HFF-Myc (cell line): ENCODE results near the gene GSG1L2.
"Not testable (repeated sequence)": the region's sequence is repeated elsewhere in the genome, so short reads cannot be mapped to it uniquely, and the experiment has no call there.

Experiments
- DNase-seq: peaks from one replicate; pipeline ENCODE4 v3.0.0-alpha.2; 2011; ENCODE audit warnings: low read depth; ENCODE audit errors: extremely low read depth
- H3K4me3 ChIP-seq: replicated peaks from 2 replicates; pipeline ENCODE4 v1.5.1; 2011; ENCODE audit warnings: low read depth, mild to moderate bottlenecking, control low read depth, low read length
- TF ChIP-seq, protein P1 (sequence below): IDR thresholded peaks from 2 replicates; pipeline ENCODE4 v1.5.1; 2012; ENCODE audit warnings: mild to moderate bottlenecking, low read depth, low read length, control low read depth; ENCODE audit errors: missing control alignments

GSG1L2 gene

DNA sequence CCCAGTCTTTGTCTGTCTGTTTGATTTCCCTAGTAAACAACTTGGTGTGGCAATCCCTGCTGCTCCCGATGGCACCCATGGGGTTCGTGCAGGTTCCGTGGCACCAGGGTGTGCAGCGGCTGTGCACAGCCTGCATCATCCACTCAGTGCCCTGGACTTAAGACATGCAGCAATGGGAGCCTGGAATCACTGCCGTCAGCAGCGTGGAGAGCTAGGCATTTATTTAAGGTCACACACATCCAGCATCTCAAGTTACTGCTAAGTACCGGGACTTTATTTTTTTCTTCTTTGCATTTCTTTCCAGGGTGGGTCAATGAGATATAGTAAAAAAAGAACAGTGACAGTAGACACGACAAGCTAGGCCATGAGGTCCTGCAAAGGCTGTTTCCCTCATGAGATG lies 33.3 kb downstream of the GSG1L2 start:
- TF ChIP-seq, protein P1, sequence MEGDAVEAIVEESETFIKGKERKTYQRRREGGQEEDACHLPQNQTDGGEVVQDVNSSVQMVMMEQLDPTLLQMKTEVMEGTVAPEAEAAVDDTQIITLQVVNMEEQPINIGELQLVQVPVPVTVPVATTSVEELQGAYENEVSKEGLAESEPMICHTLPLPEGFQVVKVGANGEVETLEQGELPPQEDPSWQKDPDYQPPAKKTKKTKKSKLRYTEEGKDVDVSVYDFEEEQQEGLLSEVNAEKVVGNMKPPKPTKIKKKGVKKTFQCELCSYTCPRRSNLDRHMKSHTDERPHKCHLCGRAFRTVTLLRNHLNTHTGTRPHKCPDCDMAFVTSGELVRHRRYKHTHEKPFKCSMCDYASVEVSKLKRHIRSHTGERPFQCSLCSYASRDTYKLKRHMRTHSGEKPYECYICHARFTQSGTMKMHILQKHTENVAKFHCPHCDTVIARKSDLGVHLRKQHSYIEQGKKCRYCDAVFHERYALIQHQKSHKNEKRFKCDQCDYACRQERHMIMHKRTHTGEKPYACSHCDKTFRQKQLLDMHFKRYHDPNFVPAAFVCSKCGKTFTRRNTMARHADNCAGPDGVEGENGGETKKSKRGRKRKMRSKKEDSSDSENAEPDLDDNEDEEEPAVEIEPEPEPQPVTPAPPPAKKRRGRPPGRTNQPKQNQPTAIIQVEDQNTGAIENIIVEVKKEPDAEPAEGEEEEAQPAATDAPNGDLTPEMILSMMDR = no peak
- DNase-seq = no peak
- no peak overlapping the region for H3K4me3 ChIP-seq

DNA sequence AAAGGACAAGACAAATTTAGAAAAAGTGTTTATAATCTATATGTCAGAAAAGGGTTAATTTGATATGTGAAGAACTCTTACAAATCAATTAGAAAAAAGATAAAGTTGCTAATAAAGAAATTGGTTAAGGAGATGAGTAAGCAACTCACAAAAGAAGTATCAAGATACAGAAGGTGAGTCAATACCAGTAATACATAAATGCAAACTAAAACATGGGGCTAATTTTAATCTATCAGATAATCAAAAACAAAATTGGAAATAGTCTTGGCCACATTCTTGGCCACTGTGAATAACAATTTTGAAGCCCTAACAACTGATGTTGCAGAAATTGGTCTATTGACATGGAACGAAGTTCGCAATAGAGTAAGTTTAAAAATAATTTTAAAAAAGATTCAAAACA lies 37.3 kb downstream of the GSG1L2 start:
- TF ChIP-seq, protein P1 = no peak
- no peak overlapping the region for H3K4me3 ChIP-seq
- DNase-seq = no peak

DNA sequence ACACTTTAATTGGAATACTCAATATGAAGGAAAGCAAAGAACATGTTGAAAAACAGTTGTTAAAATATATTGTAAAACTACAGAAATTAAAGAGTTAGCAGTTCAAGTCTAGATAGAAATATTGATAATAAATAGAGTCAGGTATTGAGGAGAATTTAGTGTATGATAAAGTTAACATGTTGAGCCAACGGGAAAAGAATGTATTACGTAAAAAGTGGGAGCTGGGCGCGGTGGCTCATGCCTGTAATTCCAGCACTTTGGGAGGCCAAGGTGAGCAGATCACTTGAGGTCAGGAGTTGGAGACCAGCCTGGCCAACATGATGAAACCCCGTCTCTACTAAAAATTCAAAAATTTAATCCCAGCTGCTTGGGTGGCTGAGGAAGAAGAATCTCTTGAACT lies 38.4 kb downstream of the GSG1L2 start:
- not testable (repeated sequence) for DNase-seq, H3K4me3 ChIP-seq

DNA sequence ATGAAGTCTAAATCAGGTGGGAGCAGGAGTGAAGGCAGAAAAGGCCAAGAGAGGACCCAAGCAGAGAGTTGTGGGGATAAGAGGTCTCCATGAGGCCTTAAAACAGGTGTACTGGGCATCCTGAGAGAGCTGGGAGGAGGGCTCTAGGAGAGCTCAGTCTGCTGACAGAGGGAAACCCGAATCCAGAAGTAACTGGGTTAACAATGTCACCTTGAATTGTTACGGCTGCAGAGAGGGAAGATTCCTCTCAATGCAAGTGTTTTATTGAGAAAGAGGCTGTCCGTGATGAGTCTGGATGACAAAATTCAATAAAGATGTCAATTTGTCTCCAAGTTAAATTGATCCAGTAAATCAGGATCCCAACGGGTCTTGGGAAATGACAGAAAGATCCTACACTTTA lies 38.8 kb downstream of the GSG1L2 start:
- no peak overlapping the region for H3K4me3 ChIP-seq
- TF ChIP-seq, protein P1 = no peak
- DNase-seq = no peak

DNA sequence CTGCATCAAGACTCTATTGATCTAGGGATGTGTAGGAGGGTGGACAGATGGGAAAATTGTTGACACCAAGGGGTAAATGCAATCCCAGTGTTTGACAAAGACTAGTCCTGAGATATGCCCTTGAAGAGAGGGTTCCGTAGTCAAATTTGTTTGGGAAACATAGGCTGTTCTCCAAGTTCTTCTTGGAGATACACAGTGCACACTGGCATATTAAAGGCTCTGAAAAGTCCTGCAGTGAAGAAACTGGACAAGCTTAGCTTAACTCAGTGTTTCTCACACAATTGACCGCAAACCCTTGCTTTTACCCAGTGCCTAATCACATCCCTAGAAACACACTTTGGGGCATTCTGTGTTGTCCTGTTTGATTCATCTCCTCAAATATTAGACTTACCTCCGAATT lies 41.3 kb downstream of the GSG1L2 start:
- no peak for DNase-seq
- H3K4me3 ChIP-seq = no peak overlapping the region
- TF ChIP-seq, protein P1 = no peak

DNA sequence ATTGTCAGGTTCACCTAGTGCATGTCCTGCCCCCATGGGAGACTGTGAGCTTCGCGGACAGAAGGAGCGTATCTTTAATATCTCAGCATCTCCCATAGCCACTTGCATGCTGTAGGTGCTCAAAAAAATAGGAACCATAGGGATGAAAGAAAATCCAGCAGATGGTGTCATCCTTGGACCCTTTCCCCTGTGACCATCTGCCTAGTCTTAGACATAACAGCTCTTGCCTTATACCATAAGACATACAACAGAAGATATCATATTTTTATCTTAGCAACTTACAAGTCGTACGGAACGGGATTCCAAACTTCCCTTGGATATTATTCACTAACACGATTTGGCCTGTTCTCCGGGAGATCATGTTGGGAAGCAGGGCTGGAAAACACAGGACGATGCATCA lies 45.0 kb downstream of the GSG1L2 start:
- no peak for DNase-seq
- TF ChIP-seq, protein P1 = no peak
- no peak overlapping the region for H3K4me3 ChIP-seq

DNA sequence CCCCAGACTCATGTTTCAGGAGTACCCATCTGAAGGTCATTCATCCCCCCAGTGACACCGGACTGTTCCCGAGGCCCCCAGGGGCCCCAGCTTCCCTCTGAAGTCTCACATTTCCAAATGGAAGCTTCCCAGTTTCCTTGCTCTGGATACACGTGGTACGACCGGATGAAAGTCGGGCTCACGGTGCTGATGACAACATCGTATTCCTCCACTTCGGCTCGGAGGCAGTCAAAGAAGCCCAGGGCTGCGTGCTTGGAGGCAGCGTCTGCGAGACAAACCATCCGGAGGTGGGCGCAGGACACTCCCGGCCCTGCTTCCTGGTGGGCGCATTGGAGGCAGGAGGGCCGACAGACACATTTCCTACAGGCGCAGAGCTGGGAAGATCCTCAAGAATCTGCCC lies 49.2 kb downstream of the GSG1L2 start:
- no peak for DNase-seq
- TF ChIP-seq, protein P1 = no peak
- H3K4me3 ChIP-seq = no peak overlapping the region
